Nephron progenitor cell (in vitro differentiated cells): ENCODE data around the gene PDILT.

Experiments used
- DNase-seq: peaks from one replicate; pipeline ENCODE4 v3.0.0; 2021
- H3K27ac Mint-ChIP-seq: 2 replicates; pipeline ENCODE4 v1.8.0; 2021; ENCODE audit warnings: mild to moderate bottlenecking, moderate library complexity, mixed read lengths
- H3K27me3 Mint-ChIP-seq: 2 replicates; pipeline ENCODE4 v1.8.0; 2021; ENCODE audit warnings: mild to moderate bottlenecking, low read depth, mixed read lengths; ENCODE audit not compliant: poor library complexity
- H3K36me3 Mint-ChIP-seq: 2 replicates; pipeline ENCODE4 v1.8.0; 2021; ENCODE audit warnings: low read depth, mixed read lengths
- H3K4me1 Mint-ChIP-seq: 2 replicates; pipeline ENCODE4 v1.8.0; 2021; ENCODE audit warnings: mixed read lengths
- H3K4me3 Mint-ChIP-seq: 2 replicates; pipeline ENCODE4 v1.8.0; 2021; ENCODE audit warnings: mild to moderate bottlenecking, moderate library complexity, mixed read lengths
- H3K9me3 Mint-ChIP-seq: 2 replicates; pipeline ENCODE4 v1.8.0; 2021; ENCODE audit warnings: mild to moderate bottlenecking, moderate library complexity, mixed read lengths
- CTCF ChIP-seq: fragments of 200-600 bp; sonication (generic); IDR thresholded peaks from 2 replicates; pipeline ENCODE4 v1.5.0; 2021; ENCODE audit warnings: antibody characterized with exemption

Gene PDILT

GRCh38 chr16:20318437-20318836 is 86.1 kb downstream of the PDILT start:
- TF ChIP-seq CTCF, result no peak

GRCh38 chr16:20318006-20318405 is 86.5 kb downstream of the PDILT start:
- Mint-ChIP-seq H3K9me3 (no peaks in the 10 kb centered on the region), H3K4me3 (no peak overlapping the region), H3K27me3 (peaks cover 39% of the 10 kb centered on the region), H3K4me1 (no peaks in the 10 kb centered on the region), H3K27ac (no peak overlapping the region), H3K36me3 (no peaks in the 10 kb centered on the region)
- DNase-seq, result no peak
- no peak for TF ChIP-seq CTCF

More at GRCh38 chr16:20318437-20318836, 86.1 kb downstream of the PDILT start:
- Mint-ChIP-seq H3K36me3 (no peaks in the 10 kb centered on the region), H3K4me1 (no peaks in the 10 kb centered on the region), H3K4me3 (no peak overlapping the region), H3K27me3 (peaks cover 41% of the 10 kb centered on the region), H3K27ac (no peak overlapping the region), H3K9me3 (no peaks in the 10 kb centered on the region)
- DNase-seq, result no peak

- no peaks in the 10 kb centered on the region for H3K9me3 Mint-ChIP-seq
- DNase-seq, result no peak
- H3K36me3 Mint-ChIP-seq, result no peaks in the 10 kb centered on the region
- H3K27ac Mint-ChIP-seq, result no peak overlapping the region
- no peak overlapping the region for H3K4me3 Mint-ChIP-seq
- peaks cover 34% of the 10 kb centered on the region for H3K27me3 Mint-ChIP-seq
- H3K4me1 Mint-ChIP-seq, result no peaks in the 10 kb centered on the region
- TF ChIP-seq CTCF, result no peak
Measured at GRCh38 chr16:20317117-20317516, 87.4 kb downstream of the PDILT start.

GRCh38 chr16:20316715-20317114 is 87.8 kb downstream of the PDILT start:
- Mint-ChIP-seq H3K4me1 (no peaks in the 10 kb centered on the region), H3K27me3 (peaks cover 34% of the 10 kb centered on the region)

GRCh38 chr16:20315764-20316163 is 88.8 kb downstream of the PDILT start:
- Mint-ChIP-seq H3K9me3 (no peaks in the 10 kb centered on the region), H3K4me3 (no peak overlapping the region), H3K27ac (no peak overlapping the region), H3K4me1 (no peaks in the 10 kb centered on the region), H3K27me3 (peaks cover 34% of the 10 kb centered on the region), H3K36me3 (no peaks in the 10 kb centered on the region)
- TF ChIP-seq CTCF, result no peak
- no peak for DNase-seq

More at GRCh38 chr16:20316715-20317114, 87.8 kb downstream of the PDILT start:
- no peaks in the 10 kb centered on the region for H3K9me3 Mint-ChIP-seq
- DNase-seq, result no peak
- H3K27ac Mint-ChIP-seq, result no peak overlapping the region
- TF ChIP-seq CTCF, result no peak
- no peaks in the 10 kb centered on the region for H3K36me3 Mint-ChIP-seq
- no peak overlapping the region for H3K4me3 Mint-ChIP-seq

- no peaks in the 10 kb centered on the region for H3K9me3 Mint-ChIP-seq
- no peaks in the 10 kb centered on the region for H3K36me3 Mint-ChIP-seq
- no peaks in the 10 kb centered on the region for H3K4me1 Mint-ChIP-seq
- TF ChIP-seq CTCF, result no peak
- DNase-seq, result no peak
- H3K27ac Mint-ChIP-seq, result no peak overlapping the region
- no peak overlapping the region for H3K4me3 Mint-ChIP-seq
- H3K27me3 Mint-ChIP-seq, result peaks cover 34% of the 10 kb centered on the region
Measured at GRCh38 chr16:20314575-20314974, 90.0 kb downstream of the PDILT start.
